IPS-NIHi11 (cell line): ENCODE results near the gene PRMT7.
"Not testable (repeated sequence)": the region's sequence is repeated elsewhere in the genome, so short reads cannot be mapped to it uniquely, and the experiment has no call there.

ENCODE experiments used
- DNase-seq: peaks from one replicate; pipeline ENCODE4 v3.0.0; 2012; ENCODE audit warnings: mixed read lengths, low spot score

PRMT7 gene

GRCh38 chr16:68283801-68284598 is 26.8 kb upstream of the PRMT7 start:
- no peak for DNase-seq

- DNase-seq, result no peak
Observed at GRCh38 chr16:68284847-68285246, 26.0 kb upstream of the PRMT7 start.

GRCh38 chr16:68285683-68286082 is 25.1 kb upstream of the PRMT7 start:
- no peak for DNase-seq

GRCh38 chr16:68286153-68287074 is 24.4 kb upstream of the PRMT7 start:
- no peak for DNase-seq

GRCh38 chr16:68287276-68288251 is 23.3 kb upstream of the PRMT7 start:
- no peak for DNase-seq

- no peak for DNase-seq
Observed at GRCh38 chr16:68288252-68288650, 22.6 kb upstream of the PRMT7 start.

- DNase-seq, result not testable (repeated sequence)
Observed at GRCh38 chr16:68288796-68289195, 22.0 kb upstream of the PRMT7 start.

GRCh38 chr16:68289202-68289601 is 21.6 kb upstream of the PRMT7 start:
- DNase-seq, result no peak

GRCh38 chr16:68289621-68290329 is 21.0 kb upstream of the PRMT7 start:
- no peak for DNase-seq

GRCh38 chr16:68290450-68290849 is 20.4 kb upstream of the PRMT7 start:
- DNase-seq, result peak; percentile 32

GRCh38 chr16:68291227-68291626 is 19.6 kb upstream of the PRMT7 start:
- DNase-seq, result no peak

- DNase-seq, result no peak
Observed at GRCh38 chr16:68292425-68292824, 18.4 kb upstream of the PRMT7 start.

- no peak for DNase-seq
Observed at GRCh38 chr16:68296291-68296690, 14.5 kb upstream of the PRMT7 start.

GRCh38 chr16:68296693-68297092 is 14.1 kb upstream of the PRMT7 start:
- DNase-seq, result no peak

GRCh38 chr16:68297908-68298307 is 12.9 kb upstream of the PRMT7 start:
- DNase-seq, result no peak

GRCh38 chr16:68298312-68298711 is 12.5 kb upstream of the PRMT7 start:
- DNase-seq, result no peak

GRCh38 chr16:68298907-68299561 is 11.8 kb upstream of the PRMT7 start:
- no peak for DNase-seq

GRCh38 chr16:68299571-68300453 is 11.0 kb upstream of the PRMT7 start:
- DNase-seq, result no peak

- no peak for DNase-seq
Observed at GRCh38 chr16:68300734-68301459, 9.9 kb upstream of the PRMT7 start.
